Epithelial cell of esophagus (primary cell): Measurements from ENCODE around the gene LPCAT3.
"Not testable (repeated sequence)": the region's sequence is repeated elsewhere in the genome, so short reads cannot be mapped to it uniquely, and the experiment has no call there.

Source experiments
- DNase-seq: peaks from one replicate; pipeline ENCODE4 v3.0.0; 2010; ENCODE audit warnings: low read depth
- H3K4me3 ChIP-seq: 2 replicates; pipeline ENCODE4 v1.5.1; 2011; ENCODE audit warnings: mild to moderate bottlenecking, low read length, control low read depth
- TF ChIP-seq, protein P1 (sequence below): IDR thresholded peaks from 2 replicates; pipeline ENCODE4 v1.5.1; 2011; ENCODE audit warnings: low read depth, mild to moderate bottlenecking, low read length, control low read depth, inconsistent platforms; ENCODE audit not compliant: insufficient read depth; ENCODE audit errors: missing control alignments

LPCAT3 gene

DNA sequence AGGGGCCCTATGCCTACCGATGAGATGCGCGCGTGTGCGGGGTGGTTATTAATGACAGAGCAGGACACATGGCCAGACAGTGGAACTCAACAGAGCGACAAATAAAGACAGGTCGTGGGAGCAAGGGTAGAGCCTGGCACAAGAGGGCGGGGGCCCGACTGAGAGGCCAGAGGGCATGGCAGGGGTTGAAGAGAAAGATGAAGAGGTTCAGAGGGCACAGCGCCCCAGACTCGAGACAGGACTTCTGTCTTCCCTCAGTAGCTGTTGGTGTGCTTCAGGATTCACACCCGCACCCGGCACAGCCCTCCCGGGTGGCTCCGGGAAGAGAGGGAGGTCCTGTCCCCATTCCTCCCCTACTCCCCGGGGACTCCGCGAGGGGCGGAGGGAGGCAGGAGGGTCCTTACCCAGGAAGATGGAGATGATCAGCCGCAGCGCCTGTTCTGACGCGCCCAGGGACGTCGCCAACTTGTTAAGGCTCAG lies 366 bp downstream of the LPCAT3 start:
- H3K4me3 ChIP-seq: peak overlapping the region; percentile 91
- TF ChIP-seq, protein P1, sequence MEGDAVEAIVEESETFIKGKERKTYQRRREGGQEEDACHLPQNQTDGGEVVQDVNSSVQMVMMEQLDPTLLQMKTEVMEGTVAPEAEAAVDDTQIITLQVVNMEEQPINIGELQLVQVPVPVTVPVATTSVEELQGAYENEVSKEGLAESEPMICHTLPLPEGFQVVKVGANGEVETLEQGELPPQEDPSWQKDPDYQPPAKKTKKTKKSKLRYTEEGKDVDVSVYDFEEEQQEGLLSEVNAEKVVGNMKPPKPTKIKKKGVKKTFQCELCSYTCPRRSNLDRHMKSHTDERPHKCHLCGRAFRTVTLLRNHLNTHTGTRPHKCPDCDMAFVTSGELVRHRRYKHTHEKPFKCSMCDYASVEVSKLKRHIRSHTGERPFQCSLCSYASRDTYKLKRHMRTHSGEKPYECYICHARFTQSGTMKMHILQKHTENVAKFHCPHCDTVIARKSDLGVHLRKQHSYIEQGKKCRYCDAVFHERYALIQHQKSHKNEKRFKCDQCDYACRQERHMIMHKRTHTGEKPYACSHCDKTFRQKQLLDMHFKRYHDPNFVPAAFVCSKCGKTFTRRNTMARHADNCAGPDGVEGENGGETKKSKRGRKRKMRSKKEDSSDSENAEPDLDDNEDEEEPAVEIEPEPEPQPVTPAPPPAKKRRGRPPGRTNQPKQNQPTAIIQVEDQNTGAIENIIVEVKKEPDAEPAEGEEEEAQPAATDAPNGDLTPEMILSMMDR: no peak
- DNase-seq: peak; percentile 7

DNA sequence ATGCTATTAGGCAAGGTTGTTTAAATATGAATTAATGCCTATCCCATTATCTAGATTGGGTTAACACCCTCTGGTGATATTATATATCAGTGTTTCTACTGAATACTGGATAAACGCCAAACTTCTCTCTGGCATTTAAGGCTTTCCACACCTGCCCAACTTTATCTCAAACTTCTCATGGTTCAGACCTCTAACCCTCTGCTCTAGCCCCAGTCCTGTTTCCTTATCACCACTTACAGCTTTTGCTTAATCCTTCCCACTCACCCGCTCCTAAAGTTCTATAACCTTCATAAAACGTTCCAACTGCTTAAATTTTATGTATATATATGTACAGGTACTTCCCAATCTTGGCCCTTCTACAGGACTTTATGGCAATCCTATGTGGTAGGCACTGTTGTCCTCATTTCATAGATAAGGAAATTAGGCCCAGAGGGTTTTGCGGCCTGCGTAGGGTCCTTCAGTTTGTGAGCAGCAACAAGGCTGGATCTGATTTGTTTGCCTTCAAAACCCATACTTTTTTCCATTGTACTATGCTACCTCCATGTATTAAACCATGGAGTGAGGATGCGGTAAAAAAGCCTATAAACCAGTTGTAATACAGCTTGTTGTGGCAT lies 1.2 kb downstream of the LPCAT3 start:
- DNase-seq: no peak
- TF ChIP-seq, protein P1: no peak

DNA sequence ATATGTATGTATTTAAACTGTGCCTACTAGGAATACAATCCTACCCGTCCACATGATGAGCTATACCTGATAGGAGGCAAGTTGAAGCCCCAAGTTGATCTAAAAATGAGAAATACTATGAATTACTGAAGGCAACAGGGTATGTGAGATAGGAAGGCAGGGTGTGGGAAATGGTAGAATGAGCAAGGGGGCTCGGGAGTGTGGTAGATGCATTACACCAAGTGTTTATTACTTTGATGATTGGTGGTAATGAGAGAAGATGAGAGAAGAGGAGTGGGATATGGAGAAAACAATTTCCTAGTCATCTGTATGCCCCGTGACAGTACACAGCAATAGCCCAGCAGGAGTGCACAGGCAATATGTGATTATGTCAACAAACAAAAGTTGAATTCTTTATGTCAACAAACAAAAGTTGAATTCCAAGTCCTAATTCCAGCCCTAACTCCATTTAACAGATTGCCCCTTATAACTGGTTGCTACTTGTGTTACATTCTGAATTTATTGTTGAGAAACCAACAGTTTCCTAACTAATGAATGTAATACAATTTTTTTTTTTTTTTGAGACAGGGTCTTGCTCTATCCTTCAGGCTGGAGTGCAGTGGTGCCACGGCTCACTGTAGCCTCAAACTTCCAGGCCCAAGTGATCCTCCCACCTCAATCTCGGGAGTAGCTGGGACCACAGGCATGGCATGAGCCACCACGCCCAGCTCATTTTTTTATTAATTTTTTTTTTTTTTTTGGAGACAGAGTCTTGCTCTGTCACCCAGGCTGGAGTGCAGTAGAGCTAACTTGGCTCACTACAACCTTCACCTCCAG lies 2.5 kb downstream of the LPCAT3 start:
- TF ChIP-seq, protein P1: no peak
- no peak overlapping the region for H3K4me3 ChIP-seq
- DNase-seq: no peak

More for the DNA sequence above, 1.2 kb downstream of the LPCAT3 start:
- H3K4me3 ChIP-seq: peak overlapping the region; percentile 91

DNA sequence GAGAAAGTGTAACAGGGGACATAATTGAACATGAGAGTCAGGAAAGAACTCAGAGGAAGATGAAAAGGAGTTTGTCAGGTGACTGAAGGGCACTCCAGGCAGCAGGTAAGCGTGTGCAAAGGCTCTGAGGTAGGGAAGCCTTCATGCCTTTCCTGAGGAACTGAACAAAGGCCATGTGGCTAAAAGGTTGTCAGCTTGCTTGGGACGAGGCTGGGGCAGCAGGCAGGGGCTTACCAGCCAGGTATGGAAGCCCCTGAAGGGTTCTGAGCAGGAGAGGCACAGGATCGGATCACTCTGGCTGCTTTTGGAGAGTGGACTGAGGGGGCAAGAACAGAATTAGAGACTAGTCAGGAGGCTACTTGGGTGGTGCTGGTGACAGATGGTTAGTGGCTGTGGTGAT lies 5.2 kb downstream of the LPCAT3 start:
- no peak overlapping the region for H3K4me3 ChIP-seq
- no peak for DNase-seq
- TF ChIP-seq, protein P1: no peak

DNA sequence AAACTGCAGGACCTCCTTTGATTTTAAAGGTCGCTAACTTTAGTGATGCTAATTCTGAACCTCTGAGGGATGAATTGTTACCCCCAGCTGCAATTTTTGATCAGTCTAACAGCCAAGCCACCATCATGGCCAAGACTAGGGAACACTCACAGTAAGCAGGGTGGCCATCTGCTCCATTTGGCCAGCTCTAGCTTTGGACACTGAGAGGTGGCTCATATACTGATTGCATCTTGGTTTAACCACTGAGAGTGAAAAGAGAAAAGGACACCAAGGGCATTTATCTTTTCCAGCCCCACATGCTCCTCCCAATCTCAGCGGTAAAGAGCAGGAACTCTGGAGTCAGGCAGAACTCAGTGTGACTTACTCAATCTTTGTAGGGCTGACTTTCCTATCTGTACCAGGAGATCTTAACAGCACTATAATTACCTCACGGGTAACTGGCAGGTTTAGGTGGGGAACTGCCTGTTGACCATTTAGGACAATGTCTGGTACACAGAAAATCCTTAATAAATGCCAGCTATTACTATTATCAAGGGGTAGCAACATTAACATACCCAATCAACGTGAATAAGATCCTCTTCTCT lies 6.2 kb downstream of the LPCAT3 start:
- H3K4me3 ChIP-seq: no peak overlapping the region
- no peak for DNase-seq
- TF ChIP-seq, protein P1: no peak

DNA sequence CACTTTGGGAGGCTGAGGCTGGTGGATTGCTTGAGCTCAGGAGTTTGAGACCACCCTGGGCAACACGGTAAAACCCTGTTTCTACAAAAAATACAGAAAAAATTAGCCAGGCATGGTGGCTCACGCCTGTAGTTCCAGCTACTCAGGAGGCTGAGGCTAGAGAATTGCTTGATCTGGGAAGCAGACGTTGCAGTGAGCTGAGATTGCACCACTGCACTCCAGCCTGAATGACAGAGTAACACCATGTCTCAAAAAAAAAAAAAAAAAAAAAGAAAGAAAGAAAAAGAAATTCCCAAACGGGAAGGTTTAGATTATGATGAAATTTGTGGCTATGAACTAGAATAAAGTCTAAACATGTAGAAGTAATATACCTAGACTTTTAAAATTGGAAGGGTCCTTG lies 6.9 kb downstream of the LPCAT3 start:
- not testable (repeated sequence) for DNase-seq, H3K4me3 ChIP-seq

DNA sequence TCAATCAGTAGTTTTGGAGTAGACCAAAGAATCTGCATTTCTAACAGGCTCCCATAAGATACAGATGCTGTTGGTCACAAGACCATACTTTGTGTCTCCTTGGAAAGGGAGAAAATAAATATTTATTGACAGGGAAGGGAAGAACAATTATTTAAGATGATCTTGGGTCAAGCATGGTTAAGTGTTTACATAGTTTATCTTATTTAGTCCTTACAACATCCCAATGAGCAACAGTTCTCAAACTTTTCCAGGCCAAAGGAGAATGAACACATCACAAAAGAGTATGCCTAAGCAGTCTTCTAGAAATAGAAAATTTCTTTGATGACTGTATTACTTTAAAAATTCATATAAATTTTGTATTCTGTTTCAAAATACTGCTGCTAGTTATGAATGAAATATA lies 8.8 kb downstream of the LPCAT3 start:
- TF ChIP-seq, protein P1: no peak
- DNase-seq: no peak
- no peak overlapping the region for H3K4me3 ChIP-seq
